GM19468 (cell line): ENCODE measurements around the gene KRT27.

ENCODE experiments used
- ATAC-seq: cut with Tn5 transposase; IDR thresholded peaks from one replicate; pipeline ENCODE4 v1.9.1; 2021; ENCODE audit warnings: mild to moderate bottlenecking, moderate library complexity, moderate number of reproducible peaks; ENCODE audit not compliant: unreplicated experiment; ENCODE audit errors: extremely low read depth

Gene KRT27

GRCh38 chr17:40810494-40810893, 28.1 kb upstream of the KRT27 start:
- ATAC-seq, result no peak

- ATAC-seq, result no peak
Observed at GRCh38 chr17:40809721-40810421, 27.5 kb upstream of the KRT27 start.

DNA sequence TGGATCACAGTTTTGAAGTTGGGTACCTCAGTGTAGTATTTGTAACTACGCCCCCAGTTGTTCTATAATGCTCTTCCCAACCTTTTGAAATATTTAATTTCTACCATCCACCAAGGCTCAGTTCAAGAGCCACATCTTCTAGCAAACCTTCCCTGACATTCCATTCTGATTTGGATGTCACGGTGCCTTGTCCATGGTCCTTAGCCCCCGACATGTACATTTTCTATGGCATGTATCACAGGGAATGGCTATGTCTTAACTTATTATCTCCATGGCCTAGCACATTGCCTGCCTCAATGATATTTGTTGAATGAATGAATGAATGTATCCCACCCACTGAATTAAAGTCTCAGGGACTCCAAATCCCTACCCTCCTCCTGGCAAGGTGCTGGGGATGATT, 23.8 kb upstream of the KRT27 start:
- no peak for ATAC-seq

DNA sequence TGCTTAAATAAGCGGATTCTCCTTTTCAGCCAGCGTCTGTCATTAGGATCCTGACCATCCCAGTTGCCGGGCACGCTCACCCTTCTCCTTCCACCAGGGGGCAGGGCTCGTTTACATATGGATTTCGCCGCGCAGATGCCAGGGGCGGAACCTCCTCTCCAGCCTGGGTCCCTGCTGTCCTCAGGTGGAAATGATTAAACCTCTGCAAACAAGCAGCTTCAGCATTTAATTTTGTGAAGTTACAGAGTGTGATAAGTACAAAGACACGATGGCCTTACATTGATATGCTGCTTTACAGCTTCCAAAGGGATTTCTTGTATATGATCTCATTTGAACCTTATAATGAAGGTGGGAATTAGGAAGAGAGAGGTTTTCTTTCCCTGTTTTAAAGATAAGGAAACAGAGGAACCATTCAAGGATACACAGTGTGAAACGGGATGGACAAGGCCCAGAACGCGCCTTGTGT, 21.3 kb upstream of the KRT27 start:
- no peak for ATAC-seq

DNA sequence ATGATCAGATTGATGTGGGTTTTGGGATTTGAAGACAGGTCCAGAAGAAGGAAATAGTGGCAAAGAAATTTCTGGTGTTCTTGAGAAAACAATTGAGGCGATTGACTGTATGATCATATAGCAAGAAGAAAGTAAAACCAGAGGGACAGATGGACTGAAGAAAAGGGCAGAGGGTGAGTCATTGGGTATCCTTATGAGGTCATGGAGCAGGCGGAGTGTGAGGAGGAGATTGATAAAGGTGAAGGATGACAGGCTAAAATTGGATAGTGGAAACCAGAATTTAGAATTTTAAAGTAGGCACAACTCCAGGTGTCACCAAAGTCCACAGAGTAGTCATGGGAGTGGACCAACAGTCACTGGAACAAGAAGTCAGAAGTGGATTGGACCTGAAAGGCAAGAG, 18.8 kb upstream of the KRT27 start:
- ATAC-seq, result no peak

DNA sequence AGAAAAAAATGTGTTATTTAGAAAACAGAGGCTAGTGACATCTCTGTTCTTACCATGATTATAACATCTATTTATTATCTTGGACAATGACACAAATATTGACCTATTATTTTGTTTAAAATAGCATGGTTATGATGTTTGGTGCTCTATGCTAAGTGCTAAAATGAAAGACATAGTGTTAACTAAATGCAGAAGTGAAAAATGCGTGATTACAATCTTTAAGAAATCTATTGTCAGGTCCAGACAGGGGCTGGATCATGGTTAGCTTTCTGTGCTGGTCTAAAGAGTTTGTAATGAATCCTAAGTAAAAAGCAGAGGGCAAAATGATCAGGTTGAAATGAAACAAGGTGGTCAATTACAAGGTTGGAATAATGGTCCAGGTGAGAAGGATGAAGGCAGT, 18.0 kb upstream of the KRT27 start:
- ATAC-seq, result no peak

DNA sequence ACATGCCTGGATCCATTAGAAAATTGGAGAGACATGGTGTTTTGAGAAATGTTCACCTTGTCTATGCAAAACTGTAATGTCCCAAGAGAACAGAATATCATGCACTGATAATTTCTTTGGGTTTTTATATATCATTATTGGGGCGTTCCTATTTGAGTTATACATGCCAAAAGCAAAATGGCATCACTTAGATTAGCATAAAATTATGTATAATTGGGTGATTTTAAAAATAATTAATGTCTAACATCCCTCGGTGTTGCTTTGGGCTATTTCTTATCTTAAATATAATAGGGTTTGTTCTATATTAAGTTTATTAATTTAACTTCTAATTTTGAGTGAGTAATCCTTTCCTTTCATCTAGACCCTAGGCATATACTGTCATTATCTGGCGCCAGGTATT, 17.5 kb upstream of the KRT27 start, which contains the start of gene KRT28:
Gene KRT28 (minus strand): TSS at position 101 of the 400 bp plus-strand sequence. CDS start 66 bp downstream, at position 35.
- no peak for ATAC-seq

DNA sequence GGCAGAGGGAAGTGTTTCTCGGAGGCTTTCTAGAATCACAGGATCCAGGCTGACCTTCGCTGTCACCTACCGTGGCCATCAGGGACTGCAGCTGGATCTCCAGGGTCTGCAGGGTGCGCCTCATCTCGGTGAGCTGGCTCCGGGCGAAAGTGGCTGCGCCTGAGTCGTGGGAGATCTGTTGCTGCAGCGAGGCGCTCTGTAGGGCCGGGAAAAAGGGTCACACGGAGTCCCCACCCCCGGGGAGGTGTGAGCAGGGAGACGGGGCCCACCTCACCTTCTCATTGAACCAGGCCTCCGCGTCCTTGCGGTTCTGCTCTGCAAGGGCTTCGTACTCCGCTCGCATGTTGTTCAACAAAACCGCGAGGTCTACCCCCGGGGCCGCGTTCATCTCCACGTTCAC, 14.5 kb upstream of the KRT27 start:
- ATAC-seq, result no peak

DNA sequence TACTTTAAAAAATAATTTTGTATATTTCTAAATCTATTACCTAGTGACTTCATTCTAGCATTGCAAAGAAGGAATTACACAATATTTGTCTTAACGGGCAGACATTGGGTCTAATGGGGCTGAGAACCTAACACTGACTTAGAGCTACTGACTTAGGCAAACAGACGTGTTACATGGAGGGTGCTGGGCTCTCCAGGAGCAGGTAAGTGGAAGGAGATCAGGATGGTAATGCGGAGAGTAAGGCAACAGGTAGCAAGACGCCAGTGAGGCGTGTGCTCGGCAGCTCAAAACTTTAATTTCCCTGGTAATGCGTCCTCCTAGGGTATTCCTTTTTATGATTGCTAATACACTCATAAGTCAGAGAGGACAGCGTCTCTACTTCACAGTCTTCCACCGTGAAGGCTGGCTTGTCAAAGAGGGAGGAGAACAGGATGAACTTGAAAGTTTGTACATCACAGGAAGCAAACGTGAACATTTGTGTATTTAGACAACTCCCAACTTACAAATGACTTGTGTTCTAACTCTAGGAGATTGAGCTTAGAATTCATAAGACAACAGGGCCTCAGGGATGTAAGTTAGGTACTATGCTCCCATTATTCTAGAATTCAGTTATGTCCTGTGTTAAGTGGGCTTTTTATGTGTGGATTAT, 12.8 kb upstream of the KRT27 start:
- ATAC-seq, result no peak

DNA sequence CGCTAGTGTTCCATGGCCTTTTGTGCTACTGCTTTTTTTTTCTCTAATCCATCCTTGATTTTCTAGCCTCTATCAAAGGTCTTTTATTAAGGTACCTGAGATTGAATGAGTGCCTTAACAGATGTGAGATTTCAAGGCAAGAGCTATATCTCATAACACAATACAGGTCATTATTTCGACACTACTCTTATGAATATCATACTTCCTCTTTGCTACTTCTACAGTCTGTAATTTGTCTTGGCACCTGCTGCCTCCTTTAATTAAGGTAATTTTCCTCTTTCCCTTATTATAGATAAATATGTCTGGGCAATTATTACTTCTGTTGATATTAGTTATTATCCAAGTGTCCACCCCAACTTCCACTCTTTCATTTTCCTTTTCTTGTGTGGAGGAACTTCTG, 12.1 kb upstream of the KRT27 start:
- no peak for ATAC-seq

DNA sequence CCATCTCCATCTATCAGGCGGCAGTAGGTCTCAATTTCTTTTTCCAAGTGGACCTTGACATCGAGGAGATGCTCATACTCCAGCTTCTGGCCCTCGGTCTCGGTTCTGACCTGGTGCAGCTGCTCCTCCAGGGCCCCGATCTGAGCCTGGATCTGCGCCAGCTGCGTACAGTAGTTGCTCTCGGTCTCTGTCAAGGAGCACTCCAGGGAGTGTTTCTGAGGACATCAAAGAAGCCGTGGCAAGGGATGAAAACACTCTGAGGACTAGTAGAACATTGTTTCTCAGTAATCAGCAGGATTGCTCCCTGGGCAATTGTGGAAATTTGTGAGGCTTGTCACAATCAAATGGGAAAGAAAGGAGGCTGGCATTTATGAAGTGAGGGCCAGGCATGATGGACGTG, 11.5 kb upstream of the KRT27 start:
- no peak for ATAC-seq

DNA sequence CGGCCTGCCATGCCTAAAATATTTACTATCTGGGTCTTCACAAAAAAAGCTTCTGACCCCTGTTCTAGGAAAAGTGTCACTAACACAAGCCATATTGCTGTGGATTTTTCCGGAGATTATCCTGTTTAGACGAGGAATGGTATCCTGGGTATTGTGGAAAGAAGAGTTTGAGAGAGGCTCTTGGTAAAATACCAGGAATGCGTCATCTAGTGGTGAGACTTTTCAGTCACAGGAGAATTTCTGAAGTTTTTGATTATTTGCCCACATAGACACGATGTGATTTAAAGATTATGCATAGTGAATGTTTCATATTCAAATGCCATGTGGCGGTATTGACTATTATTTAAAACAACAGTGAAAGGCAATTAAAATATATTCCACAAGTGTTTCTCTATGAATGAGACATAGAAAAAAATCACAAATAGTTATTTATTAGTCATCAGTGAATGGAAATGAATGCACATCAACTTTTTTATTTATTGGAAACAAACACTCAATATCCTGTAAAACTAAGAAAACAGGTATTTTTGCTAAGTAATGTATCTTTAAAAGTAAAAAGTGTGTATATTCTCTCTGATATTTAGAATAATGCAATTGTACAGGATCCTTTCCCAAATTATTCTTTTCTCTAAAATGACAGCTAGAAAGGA, 9.6 kb upstream of the KRT27 start:
- ATAC-seq, result no peak

DNA sequence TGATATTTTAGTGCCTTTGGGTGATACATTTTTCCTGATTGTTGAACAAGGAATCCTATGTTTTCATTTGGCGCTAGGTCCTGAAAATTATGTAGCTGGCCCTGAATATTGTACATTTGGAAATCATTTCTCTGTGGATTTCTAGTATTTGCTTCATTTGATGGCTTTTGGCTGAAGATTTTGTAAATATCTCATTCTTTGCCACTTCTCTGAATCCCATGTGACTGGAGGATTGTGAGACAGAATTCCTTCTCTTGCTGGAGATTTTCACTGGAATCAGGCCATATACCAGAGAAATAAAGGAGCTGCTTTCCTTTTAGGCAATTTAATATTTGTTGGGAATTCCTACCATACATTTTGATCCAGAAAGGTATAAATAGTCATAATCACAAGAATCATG, 8.8 kb upstream of the KRT27 start:
- ATAC-seq, result no peak

GRCh38 chr17:40779181-40779909, 3.0 kb downstream of the KRT27 start:
- ATAC-seq, result no peak

GRCh38 chr17:40778461-40778860, 3.9 kb downstream of the KRT27 start:
- no peak for ATAC-seq

- no peak for ATAC-seq
Observed at GRCh38 chr17:40777971-40778370, 4.4 kb downstream of the KRT27 start.

DNA sequence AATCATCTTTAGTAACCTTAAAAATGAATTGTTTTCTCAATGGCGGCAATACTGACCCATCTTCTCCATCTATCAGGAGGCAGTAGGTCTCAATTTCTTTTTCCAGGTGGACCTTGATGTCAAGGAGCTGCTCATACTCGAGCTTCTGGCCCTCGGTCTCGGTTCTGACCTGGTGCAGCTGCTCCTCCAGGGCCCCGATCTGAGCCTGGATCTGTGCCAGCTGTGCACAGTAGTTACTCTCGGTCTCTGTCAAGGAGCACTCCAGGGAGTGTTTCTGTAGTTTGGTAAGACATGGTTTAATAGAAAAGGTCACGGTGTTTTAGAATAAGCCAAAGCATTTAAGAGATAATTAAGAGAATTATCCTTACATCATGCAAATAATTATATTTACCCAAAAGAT, 4.9 kb downstream of the KRT27 start:
- ATAC-seq, result no peak

DNA sequence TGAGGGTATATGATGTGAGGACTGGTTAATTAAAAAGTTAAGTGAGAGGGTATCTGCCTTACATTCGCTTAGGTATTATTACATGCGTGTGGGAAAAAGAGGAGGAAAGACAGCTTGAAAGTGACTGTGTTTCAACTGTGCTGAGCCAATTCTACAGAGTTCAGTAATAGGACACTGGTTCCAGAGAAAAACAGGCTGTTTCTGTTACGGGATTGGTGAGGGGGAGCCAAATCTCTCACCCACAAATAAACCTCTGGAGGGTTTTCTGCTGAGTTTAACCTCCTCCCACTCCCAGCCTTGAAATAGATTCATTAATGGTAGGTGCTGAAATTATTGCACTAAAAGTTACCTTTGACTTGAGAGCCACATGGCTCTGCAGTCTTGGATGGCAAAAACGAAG, 6.4 kb downstream of the KRT27 start:
- no peak for ATAC-seq

DNA sequence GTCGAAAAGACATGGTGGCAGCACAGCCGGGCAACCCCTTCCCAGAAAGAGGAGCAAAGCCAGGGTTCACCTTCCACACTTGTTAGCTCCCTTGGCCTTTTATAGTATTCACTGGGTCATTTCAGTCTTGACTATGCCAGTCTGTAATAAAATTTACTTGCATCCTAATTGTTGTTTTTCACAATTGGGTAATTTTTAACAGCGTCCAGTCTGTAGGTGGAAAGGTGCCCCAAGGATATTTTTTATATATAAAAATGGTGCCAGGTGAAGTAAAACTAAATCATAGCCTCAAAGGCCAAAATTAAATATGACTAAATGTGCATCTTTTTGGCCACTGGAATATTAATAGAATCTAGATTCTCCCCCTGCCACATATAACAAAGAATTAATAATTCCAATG, 10.2 kb downstream of the KRT27 start, which contains the start of gene KRT26:
Gene KRT26 (minus strand): TSS at position 101 of the 400 bp plus-strand sequence. CDS start 88 bp downstream, at position 13.
- ATAC-seq, result no peak

DNA sequence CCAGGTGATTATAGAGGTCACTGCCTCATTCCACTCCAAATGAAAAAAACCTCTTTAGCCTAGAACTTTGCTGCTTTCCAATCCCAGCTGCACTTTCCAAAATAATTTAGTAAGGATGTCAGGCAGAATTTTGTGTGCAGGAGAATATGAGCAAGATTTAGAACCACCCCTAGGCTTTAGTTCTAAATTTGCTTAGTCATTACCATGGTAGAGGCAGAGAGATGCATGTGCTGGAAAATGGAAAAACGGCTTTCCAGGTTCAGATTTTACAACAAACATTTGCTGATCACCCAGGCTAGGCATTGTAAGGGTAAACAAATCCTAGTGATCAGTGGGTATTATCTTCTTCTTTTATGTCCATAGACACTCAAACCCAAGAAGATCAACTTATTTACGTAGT, 16.7 kb downstream of the KRT27 start:
- ATAC-seq, result no peak

GRCh38 chr17:40763752-40764151, 18.6 kb downstream of the KRT27 start:
- ATAC-seq, result no peak
